CD4-positive, alpha-beta T cell treated with Interferon alpha-2 for 1 hour (primary cell): ENCODE measurements around the gene FASTKD2.
A peak's percentile ranks its signal among the peaks of the same experiment; 100 is the strongest.

Experiments
- DNase-seq, 2 donors: peaks; one replicate each; pipeline ENCODE4 v3.0.0-alpha.2; 2020 to 2022

Gene FASTKD2

DNA sequence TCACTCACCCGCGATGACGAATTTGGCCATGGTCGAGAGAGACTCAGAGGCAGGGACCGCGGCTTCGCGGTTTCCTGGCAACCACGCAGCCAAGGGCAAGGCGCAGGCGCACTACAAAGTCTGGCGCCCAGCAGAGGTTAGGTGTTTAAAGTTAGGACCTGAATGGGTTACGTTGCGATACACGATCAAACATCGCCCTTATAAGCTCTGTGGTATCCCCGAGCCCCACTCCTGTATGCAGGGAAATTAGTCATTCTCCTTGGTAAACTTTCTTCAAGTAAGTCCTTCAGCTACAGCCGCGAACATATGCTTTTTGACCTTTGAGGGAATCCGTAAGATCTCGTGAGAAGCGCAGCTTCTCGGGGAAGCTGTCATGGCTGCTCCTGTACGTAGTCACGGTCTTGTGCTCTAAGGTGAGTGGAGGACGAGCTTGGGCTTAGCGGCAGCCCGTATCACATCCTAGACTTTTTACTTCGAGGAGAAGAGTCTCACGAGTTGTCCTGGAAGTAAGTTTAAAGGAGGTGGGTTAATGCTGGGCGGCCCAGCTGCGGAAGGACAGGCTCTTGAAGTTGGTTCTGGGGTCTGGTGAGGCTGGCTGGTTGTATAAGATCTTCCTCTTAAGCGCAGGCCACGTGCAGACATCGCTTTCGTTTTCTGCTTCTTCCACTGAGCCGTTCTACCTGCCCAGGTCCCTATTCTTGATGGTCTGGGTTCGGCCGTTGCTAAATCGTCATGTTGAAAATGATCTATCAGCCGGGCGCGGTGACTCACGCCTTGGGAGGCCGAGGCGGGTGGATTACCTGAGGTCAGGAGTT is at the start of gene FASTKD2, which contains the start of gene MDH1B:
TSS of gene FASTKD2 (plus strand) at position 365 of the 815 bp plus-strand sequence. CDS start 1,088 bp downstream, outside the sequence.
TSS of gene MDH1B (minus strand) at position 87 of the 815 bp plus-strand sequence. CDS start at position 30, 57 bp downstream.
- DNase-seq: peak; percentile 87 to 92

GRCh38 chr2:206716623-206717022 is 48.8 kb upstream of the FASTKD2 start:
- no peak for DNase-seq

- DNase-seq: no peak
Observed at GRCh38 chr2:206718296-206718695, 47.1 kb upstream of the FASTKD2 start, which contains the start of gene DYTN. DYTN (minus strand) TSS chr2:206718396; CDS start chr2:206718279, 117 bp downstream.

DNA sequence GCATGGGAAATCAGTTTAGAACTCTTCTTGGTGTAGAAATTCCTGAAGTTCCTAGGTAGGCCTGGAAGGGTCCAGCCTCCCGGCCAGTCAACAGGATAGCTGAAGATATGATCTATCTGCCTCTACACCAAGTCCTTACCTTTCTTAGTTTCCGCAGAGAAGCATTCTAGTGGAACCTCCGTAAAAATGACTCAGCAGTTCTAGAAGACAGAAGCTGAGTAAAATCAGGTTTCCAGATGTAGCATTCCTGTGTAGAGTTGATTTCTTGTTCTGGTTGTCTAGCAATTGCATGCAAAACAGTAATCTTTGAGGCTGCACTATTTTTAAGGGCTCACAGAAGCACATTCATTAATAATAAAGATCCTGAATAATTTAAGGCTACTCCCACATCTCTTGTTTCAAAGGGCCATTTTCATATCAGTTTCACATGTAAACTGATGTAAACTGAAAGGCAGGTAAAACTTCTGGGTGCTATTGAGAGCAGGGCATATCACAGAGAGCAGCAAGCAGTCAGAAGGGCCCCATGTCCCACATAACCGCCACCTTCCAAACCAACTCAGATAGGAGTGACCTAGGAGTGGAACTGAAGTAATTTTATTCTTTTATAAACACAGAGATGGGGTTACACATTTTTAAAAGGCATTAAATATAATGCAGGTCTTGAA is 44.0 kb upstream of the FASTKD2 start:
- no peak for DNase-seq

DNA sequence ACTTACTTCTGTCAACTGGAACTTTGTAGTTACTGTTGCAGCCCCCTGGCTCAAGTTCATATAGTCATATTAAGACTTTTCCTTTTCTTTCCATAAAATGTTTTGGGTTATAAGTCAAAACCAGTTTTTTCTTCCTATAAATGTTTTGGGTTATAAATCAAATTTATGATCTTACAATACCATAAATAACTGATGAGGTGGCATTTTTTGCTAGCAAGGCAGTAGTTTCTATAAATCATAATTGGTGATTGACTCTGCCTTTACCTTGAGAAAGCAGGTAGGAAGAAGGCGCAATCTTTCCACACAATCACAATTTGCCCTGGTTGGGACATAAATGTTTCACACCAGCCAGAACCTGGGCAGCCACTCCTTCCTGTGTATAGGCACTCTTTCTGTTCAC is 42.1 kb upstream of the FASTKD2 start:
- no peak for DNase-seq

GRCh38 chr2:206727287-206727686 is 38.1 kb upstream of the FASTKD2 start:
- no peak for DNase-seq

DNA sequence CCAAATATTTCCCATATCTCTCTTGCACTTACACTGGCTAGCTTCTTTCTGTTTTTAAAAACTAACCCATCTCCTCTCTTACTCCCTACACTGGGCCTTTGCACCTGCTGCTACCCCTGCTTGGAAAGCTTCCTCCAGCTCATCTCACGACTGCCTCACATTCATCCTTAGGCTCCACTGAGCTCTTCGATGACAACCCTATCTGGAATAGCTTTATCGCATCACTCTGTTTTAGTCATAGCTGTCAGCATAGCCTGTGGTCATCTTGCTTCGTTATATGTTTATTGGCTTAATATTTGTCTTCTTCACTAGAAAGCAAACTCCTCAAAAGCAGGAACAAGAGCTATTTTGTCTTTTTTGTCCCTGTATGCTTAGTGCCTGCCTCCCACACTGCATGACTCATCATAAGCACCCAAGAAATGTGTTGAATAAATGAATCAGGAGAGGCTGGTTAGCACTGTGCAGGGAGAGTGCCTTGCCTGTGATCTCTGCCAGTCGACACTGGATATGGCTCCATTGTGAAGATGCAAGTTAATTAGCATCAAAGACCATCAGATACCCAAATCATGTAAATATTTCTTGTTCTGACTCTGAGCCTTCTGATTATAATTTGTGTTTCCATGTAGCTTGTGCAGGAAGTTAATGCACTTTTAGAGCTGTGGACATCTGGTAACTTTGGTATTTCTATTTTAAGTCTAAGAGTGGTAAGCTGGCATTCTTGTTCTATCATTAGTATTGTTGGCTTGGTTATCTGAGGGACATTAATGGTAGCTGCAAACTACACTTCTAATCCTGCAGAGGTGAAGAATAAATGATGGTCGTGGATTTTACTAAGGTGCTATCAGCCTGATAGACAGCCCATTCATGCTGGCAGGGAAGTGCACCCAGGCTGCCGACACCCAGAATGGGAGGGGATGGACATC is 36.9 kb upstream of the FASTKD2 start:
- DNase-seq: no peak

GRCh38 chr2:206733341-206733740 is 32.1 kb upstream of the FASTKD2 start:
- DNase-seq: no peak

GRCh38 chr2:206736935-206737334 is 28.5 kb upstream of the FASTKD2 start:
- DNase-seq: no peak

- DNase-seq: no peak
Observed at GRCh38 chr2:206739271-206739670, 26.1 kb upstream of the FASTKD2 start.

- DNase-seq: no peak
Observed at GRCh38 chr2:206740800-206741199, 24.6 kb upstream of the FASTKD2 start.

- DNase-seq: no peak
Observed at GRCh38 chr2:206756816-206757215, 8.6 kb upstream of the FASTKD2 start.

DNA sequence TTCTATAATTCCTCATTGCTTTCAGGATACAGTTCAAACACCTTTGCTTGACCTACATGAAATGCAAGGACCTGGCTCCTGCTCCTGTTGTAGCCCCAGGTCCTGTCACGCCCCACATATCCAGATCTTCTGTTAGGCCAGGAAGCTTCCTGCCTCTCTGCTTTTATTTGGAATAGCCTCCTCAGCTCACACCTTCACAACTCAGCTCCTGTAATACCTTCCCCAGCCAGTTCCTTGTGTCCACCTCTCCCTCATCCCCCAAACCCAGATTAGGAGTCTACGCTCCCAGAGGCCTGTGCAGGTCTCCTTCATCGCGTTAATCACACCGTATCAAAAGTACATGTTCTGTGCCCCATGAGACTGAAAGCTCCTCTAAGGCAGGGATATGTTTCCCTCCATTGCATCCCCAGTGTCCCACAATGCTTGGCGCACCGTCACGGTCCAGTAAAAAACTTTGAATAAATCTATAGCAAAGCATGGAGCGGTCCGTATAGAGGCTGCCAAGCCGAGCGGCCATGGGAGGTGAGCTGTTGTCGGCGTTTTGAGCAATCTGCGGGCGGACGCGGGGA is 649 bp upstream of the FASTKD2 start:
- no peak for DNase-seq

DNA sequence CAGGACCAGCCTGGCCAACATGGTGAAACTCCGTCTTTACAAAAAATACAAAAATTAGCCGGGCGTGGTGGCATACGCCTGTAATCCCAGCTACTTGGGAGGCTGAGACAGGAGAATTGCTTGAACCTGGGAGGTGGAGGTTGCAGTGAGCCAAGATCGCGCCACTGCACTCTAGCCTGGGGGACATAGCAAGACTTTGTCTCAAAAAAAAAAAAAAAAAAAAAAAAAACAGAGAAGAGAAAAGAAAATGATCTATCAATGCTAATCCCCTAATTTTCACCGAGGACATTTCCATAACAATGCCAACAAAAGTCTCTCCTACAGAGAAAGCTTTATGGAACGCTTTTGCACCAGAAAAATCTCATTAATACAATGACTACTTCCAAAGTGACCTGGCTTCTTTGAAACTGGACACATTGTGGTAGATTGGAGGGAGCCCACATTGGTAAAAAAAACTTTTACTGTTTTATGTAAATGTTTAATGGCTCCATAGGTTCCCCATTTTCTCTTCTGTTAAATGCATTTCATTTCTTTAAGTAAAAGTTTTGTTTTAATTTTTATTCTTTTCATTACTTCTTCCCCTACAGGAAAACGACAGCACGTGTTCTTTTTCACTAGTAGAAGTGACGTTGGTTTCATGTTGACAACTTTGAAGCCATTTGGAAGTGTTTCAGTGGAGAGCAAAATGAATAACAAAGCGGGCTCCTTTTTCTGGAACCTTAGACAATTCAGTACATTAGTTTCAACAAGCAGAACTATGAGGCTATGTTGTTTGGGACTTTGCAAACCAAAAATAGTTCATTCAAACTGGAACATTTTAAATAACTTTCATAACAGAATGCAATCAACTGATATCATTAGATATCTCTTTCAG is 888 bp downstream of the FASTKD2 start:
- no peak for DNase-seq

DNA sequence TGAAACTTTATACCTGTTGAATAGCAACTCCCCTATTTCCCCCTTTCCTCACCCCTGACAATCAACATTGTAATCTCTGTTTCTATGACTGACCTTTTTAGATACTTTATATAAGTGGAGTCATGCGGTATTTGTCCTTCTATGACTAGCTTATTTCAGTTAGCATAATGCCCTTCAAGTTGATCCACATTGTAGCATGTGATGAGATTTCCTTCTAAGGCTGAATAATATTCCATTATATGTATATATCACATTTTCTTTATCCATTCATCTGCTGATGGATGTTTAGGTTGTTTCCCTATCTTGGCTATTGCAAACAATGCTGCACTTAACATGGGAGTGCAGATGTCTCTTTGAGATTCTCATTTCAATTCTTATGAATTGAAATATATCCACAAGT is 9.5 kb downstream of the FASTKD2 start:
- DNase-seq: no peak

DNA sequence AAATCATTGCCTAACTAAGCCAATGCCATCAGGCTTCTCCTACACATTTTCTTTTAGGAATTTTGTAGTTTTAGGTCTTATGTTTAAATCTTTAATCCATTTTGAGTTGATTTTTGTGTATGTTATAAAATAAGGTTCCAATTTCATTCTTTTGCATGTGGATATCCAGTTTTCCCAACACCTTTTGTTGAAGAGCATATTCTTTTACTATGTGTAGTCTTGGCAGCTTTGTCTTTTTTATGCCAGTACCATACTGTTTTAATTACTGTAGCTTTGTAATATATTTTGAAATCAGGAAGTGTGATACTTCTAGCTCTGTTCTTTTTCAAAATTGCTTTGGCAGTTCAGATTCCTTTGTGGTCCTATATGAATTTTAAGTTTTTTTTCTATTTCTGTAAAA is 11.0 kb downstream of the FASTKD2 start:
- no peak for DNase-seq

- DNase-seq: no peak
Observed at GRCh38 chr2:206780671-206781070, 15.3 kb downstream of the FASTKD2 start.

DNA sequence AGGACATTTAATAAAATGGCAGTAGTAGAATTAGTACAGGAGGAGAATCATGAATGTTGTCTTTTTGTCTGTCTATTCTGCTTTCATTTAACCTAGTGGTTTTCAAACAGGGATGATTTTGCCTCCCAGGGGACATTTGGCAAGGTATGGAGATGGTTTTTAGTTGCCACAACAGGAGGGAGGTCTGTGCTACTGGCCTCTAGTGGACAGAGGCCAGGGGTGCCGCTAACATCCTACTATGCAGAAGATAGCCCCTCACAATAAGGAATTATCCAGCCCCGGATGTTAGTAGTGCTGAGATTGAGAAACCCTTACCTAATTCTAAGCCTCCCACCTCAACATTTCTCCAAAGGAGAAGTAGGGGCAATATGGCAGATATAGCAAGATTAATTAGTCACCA is 18.3 kb downstream of the FASTKD2 start:
- DNase-seq: no peak

DNA sequence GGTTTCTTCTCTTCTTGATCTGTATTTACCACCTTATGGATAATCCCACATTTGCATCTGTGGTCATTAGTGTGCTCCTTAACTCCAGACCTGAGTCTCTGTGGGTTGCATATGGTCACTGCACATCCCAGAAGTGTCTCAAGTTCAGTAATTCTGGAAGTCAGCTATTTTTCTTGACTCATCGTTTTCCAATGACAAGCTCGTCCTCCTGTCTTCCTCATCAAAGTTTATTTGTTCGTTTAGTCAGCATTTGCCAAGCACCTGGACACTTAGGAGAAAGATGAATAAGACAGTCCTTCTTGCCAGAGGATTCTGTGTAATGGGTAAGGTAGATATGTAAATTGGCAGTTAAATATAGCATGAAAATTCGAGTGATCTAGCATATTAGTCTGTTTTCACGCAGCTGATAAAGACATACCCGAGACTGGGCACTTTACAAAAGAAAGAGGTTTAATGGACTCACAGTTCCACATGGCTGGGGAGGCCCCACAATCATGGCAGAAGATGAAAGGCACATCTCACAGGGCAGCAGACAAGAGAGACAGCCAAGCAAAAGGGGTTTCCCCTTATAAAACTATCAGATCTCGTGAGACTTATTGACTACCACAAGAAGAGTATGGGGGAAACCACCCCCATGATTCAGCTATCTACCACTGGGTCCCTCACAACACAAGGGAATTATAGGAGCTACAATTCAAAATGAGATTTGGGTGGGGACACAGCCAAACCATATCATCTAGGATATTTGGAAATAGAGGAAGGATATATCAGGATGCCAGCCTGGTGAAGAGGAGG is 19.4 kb downstream of the FASTKD2 start:
- DNase-seq: no peak

GRCh38 chr2:206790311-206790935 is 25.0 kb downstream of the FASTKD2 start:
- no peak for DNase-seq
